GM21528 (cell line): ENCODE data around the gene DHX38.
A peak's percentile ranks its signal among the peaks of the same experiment; 100 is the strongest.

ENCODE experiments used
- ATAC-seq: cut with Tn5 transposase; IDR thresholded peaks from one replicate; pipeline ENCODE4 v1.9.1; 2021; ENCODE audit warnings: mild to moderate bottlenecking, moderate library complexity; ENCODE audit not compliant: unreplicated experiment, low FRiP score

Gene DHX38

DNA sequence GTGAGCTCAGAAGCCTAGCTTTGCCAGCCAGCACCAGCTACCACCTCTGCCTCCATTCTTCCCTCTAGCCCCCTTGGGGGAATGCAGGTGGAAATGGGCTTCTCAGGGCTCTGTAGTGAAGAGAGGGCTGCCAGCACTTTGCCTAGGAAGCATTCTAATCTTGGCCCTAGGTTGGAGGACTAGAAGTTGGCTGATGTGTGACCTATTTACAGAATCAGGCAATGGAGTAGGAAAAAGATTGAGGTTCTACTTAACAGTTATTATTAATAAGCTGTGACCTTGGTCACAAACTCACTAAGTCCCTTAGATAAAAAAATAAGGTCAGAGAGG, 19.9 kb downstream of the DHX38 start:
- ATAC-seq = no peak

DNA sequence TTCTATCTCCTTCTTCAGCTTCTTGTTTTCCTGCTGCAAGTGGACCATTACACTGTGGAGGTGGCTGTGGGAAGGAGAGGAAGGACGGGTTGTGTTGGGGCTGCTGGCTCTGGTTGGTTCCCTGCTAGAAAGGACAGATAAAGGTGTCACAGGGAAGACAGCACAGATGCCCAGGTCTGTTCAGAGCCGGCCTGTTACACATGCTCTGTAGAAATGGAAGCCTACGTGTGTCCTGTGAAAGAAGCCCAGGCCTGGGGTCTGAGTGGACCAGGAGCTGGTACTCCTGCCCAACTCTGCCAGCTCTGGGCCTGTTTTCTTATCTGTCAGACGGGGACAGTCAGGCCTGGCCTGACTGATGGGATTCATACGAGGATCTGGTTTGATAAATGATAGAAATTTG, 26.4 kb downstream of the DHX38 start:
- ATAC-seq = no peak

GRCh38 chr16:72122308-72122707, 28.7 kb downstream of the DHX38 start:
- no peak for ATAC-seq

- ATAC-seq = no peak
Measured at GRCh38 chr16:72122916-72123315, 29.3 kb downstream of the DHX38 start.

DNA sequence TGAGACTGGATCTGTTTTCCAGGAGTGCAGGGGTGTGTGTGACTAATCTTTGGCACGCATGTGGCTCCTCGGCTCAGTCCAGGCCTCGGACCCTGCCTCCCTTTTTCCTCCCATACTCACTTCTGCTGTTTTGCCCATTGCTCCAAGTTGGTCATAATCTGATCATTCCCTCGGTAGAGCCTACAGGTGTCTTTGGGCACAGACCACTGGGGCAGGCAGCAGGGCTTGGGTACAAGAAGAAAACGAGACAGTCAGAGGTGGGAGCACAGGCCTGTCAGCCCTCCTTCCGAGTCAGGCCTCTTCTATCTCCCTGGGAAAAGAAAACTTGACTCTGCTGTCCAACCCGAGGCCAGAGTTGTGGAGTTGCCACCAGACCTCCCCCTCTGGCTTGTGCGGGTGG, 29.8 kb downstream of the DHX38 start:
- ATAC-seq = no peak

GRCh38 chr16:72124148-72124547, 30.5 kb downstream of the DHX38 start:
- ATAC-seq = no peak

DNA sequence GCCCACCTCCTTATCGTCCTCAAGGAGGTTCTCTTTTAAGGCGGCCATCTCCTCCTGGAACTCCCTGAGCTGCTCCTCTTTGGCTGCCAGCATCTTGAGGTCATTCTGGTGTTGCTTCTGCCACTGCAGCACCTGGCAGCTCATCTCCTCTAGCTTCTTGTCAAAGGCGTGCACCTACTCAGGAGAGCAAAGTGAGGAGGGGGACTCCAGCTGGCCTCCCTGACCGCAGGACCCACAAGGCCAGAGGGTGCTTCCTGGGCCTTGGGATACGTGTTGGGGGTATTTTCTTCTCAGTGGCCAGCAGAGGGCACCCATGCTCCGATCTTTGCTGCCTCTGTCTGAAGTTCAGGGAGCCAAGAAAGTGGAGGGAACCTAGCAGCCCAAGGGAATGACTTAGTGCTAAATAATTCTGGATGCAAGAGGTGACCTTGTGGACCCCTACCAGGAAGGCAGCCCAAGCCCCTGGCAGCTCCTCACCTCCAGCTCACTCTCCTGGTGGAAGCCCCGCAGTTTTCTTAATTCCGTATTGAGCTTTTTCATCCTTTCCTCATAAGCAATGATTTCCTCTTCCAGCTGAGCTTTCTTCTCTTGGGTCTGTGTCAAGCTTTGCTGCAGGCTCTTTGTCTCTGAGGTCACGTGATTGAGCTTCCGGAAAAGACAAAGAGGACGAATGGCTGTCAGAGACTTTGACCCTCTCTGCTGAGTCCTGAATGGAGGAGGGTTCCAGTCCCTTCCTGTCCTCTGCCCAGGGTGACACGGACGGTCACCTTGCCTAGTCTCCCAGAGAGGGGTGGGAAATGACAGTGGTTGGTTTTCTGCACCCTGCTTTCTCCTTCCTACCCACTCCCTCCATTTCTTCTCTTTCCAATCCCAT, 31.4 kb downstream of the DHX38 start:
- peak; percentile 72 for ATAC-seq

GRCh38 chr16:72125635-72126428, 32.2 kb downstream of the DHX38 start:
- ATAC-seq = no peak

DNA sequence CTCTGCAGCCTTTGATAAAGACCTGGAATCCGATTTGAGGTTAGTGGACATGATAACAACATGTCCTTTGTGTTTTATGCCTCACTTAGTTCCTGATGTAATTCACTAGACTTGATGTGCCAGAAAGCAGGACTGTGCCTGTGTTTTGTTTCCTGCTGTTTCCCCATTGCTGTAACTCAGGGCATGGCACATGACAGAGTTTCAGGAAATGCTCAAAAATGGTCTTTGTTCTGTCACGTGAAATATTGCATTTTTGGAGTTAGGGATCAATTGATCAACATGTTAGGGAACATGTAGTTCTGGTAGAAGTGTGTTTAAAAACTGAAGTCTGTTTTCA, 32.8 kb downstream of the DHX38 start:
- ATAC-seq = no peak

DNA sequence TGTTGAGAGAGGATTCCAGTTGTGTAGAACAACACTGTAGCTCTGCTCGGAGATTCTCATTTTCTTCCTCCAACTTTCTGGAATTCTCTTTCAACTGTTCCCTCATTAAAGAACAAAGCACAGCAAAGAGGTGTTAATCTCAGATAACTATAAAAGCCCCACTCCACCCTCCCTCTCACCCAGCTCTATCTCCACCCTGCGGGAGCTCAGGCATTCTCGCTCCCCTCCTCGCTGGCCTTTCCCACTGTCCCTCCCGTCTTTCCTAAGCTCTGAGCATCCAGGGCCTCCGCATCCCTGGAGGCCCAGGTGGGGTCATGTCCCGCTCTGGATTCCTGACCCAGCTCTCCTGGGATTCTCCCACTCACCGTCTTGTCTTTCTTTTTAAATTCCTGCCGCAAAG, 35.1 kb downstream of the DHX38 start:
- ATAC-seq = no peak

- no peak for ATAC-seq
Measured at GRCh38 chr16:72129976-72130656, 36.5 kb downstream of the DHX38 start.

GRCh38 chr16:72131036-72131435, 37.4 kb downstream of the DHX38 start:
- no peak for ATAC-seq

- no peak for ATAC-seq
Measured at GRCh38 chr16:72132726-72133125, 39.1 kb downstream of the DHX38 start.

- no peak for ATAC-seq
Measured at GRCh38 chr16:72134507-72134906, 40.9 kb downstream of the DHX38 start.

GRCh38 chr16:72137380-72138063, 43.9 kb downstream of the DHX38 start:
- no peak for ATAC-seq

DNA sequence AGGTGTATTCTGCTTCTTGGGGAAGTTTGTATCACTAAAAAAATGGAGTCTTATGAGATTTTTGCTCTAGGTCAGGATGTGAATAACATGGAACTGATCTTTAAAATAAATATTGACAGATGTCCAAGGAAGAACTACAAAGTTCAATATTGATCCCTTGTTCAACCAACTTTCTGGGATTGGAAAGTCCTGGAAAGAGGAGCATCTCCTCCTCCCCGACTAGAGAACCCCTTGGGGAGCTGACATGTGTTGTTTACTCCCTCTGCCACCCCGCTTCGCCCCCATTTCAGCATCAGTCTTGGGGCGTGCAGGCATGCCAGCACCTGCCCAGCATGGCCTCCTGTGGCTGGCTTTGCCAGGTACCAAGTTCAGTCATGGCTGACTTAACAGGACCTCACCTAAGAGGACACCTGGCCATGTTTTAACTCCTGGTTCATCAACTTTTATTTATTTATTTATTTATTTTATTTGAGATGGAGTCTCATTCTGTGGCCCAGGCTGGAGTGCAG, 44.5 kb downstream of the DHX38 start:
- ATAC-seq = no peak

DNA sequence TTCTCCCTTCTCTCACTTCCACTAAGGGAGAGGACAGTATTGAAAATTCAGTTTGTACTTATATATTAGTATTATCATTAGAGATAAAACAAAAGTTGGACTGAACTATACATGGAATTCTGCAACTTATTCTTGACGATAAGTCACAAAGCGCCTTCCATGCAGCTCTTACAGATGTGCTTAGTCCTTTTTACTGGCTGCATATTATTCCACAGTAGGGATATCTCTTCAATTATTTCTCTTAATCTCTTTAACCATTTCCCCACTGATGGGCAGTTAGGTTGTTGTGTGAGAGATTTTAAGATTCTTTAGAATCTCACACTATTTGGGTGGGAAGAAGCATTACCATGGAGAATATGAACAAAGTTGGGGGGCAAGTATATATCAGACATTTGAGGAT, 46.3 kb downstream of the DHX38 start:
- ATAC-seq = no peak

DNA sequence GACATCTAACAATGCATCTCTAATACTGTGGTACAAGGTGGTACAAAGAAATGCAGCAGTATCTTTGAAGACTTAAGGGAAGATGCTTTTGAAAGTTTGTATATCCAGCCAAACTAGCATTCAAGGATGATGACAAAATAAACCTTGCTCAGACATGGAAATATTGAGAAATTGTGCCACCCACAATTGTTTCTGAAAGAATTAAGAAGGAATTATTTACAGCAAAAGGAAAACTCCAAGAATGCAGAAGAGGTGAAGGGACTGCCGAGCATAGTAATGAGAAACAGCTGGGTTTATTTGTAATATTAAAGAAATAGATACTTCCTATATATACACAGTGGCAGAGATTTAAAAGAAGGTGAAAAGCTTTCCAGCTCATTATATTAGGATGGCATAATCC, 48.8 kb downstream of the DHX38 start:
- no peak for ATAC-seq

DNA sequence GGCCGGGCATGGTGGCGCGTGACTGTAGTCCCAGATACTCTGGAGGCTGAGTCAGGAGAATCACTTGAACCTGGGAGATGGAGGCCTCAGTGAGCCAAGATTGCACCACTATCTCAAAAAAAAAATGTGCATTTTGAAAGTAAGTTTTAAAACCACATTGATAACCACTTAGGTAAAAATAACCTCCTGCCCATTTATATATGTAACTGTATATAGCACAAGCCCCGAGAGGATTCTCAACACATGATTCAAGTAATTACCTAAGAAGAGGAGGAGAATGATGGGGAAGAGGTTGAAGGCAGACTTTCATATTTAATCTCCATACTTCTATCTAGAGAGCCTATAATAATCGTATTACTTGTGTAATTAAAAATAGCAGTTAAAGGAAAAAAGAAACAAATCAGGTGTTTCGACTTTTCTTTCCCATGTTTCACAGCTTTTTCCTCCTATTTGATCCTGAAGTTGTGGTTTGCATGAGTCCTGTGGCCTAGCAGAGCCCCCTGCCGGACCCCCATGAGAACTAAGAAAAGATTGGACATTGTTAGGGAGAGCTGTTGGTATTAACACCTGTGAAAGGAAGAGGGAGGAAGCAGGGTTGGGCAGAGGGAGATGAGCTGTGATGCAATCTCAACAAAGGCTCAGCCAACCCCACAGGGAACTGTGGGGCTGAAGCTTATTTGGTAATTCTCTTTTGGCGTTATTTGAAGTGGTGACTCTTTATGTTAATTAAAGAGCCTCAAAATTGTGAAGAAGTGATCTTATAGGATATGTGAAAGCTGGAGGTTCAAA, 56.2 kb downstream of the DHX38 start:
- ATAC-seq = no peak

DNA sequence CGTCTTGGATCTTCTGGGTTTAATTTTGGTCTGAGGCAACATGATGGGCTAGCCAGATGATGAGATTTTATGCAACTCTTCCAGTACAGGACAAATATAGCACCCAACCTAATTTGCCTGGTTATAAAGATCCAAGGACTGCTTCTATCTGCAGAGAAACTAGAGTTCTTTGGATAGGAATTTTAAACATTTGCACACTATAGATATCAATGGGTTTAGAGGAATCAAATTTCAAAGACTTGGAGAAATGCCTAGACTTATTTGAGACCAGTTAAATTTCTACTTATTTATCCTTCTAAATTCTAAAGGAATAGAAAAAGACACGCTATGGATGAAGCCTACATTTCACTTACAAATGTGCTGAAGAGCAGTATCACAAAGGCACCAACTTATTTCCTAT, 65.7 kb downstream of the DHX38 start:
- ATAC-seq = no peak
